Astrocyte of the hippocampus (primary cell): ENCODE measurements around the gene CEP97.
"Not testable (repeated sequence)": the region's sequence is repeated elsewhere in the genome, so short reads cannot be mapped to it uniquely, and the experiment has no call there.

Source experiments
- DNase-seq: peaks from one replicate; pipeline ENCODE4 v3.0.0; 2011; ENCODE audit warnings: low read depth, low spot score

The CEP97 gene

GRCh38 chr3:101701696-101702634, 22.4 kb upstream of the CEP97 start:
- no peak for DNase-seq

DNA sequence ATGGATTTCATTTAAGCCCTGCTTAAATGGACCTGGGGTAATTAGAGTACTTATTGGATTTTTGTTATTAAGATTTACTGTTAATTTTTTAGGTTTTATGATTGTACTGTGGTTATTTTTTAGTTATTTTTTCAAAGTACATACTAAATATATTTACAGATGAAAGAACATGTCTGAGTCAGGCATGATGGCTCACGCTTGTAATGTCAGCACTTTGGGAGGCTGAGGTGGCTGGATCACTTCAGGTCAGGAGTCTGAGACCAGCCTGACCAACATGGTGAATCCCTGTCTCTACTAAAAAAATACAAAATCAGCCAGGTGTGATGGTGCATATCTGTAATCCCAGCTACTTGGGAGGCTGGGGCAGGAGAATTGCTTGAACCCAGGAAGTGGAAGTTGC, 21.7 kb upstream of the CEP97 start:
- no peak for DNase-seq

DNA sequence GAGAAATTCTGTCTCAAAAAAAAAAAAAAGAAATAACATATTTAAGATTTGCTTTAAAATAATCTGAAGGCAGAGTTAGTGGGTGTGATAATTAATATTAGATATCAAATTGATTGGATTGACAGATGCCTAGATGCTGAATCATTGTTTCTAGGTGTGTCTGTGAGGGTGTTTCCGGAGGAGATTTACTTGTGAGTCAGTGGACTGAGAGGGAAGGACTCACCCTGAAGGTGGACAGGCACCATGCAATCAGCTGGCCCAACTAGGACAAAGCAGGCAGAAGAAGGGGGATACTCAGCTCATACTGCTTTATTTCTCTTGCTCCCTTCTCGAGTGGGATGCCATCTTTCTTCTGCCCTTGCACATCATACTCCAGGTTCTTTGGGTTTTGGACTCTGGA, 21.2 kb upstream of the CEP97 start:
- no peak for DNase-seq

GRCh38 chr3:101704639-101705038, 19.8 kb upstream of the CEP97 start:
- DNase-seq = not testable (repeated sequence)

DNA sequence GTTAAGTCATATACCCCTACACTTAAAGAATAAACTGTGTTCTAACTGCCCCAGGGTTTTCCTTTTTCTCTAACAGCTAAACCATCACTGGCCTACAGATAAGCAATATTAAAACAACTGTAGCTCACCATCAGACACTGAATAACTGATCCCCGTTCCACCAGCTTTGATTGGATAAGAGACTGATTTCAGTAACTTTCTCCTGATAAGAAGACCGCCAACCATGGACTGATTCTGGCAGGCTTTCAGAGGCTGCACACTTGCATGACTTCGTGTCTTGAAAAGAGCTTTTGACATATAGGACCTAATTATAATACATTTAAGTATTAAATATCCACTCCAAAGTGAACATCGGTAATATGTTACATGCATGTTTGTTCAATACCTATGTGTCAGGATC, 15.3 kb upstream of the CEP97 start:
- no peak for DNase-seq

DNA sequence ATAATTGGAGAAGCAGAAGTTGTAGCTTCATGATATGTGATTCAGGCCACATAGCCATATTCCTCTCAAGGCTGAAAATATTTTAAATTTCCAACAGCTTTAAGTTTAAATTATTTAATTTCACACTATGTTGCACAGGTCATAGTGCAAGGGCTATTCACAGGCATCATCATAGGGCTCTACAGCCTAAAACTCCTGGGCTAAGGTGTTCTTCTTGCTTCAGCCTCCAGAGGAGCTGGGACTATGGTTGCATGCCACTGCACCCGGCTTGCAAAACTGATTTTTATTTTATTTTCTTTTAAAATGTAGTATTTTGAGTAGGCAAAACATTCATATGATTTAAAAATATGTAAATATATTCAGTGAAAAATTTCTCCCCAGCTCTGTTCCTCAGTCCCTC, 6.0 kb upstream of the CEP97 start:
- DNase-seq = no peak

DNA sequence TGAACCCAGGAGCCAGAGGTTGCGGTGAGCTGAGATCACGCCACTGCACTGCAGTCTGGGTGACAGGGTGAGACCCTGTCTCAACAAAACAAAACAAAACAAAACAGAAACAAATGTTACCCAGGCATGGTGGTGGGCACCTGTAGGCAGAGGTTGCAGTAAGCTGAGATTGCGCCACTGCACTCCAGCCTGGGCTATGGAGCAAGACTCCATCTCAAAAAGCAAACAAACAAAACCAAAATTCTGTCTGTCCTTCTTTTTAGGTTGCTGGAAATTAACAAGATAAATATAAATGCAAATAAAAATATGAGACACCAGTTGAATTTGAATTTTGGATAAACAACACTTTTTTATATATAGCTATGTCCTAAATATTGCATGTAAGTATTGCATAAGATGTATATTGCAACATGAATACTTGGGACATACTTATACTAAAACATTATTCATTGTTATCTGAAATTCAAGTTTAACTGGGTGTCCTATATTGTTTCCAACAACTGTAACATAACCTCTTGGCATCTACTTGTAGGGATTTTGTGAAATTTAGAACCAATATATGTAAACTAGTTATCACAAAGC, 4.7 kb upstream of the CEP97 start:
- no peak for DNase-seq

- DNase-seq = peak; percentile 14
Observed at GRCh38 chr3:101720851-101721840, 3.3 kb upstream of the CEP97 start.

DNA sequence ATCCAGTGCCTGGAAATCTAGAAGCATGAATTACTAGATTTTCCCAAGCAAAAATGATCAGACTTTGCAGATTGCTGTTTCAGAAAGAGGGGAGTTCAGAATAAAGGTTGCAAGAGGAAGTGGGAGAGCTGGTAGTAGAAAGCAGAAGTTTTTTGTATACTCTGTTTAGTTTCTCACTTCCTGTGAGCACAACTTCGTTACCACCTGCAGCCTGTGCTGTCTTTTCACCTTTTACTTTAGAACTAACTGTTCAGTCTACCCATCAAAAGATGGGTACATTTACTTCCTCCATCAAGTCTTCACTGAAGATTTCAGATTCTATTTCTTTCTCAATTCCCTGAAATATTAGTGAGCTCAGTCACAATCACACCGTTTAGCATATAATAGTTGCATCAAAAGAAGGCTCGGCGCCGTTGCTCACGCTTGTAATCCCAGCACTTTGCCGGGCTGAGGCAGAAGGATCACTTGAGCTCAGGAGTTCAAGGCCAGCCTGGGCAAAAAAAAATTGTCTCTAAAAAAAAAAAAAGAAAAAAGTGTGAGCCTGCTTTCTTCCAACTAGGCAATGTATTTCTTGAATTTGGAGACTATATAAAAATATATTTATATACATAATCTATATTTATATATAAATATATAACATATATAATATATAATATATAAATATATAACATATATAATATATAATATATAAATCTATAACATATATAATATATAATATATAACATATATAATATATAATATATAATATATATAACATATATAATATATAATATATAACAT, 1.8 kb upstream of the CEP97 start:
- no peak for DNase-seq

DNA sequence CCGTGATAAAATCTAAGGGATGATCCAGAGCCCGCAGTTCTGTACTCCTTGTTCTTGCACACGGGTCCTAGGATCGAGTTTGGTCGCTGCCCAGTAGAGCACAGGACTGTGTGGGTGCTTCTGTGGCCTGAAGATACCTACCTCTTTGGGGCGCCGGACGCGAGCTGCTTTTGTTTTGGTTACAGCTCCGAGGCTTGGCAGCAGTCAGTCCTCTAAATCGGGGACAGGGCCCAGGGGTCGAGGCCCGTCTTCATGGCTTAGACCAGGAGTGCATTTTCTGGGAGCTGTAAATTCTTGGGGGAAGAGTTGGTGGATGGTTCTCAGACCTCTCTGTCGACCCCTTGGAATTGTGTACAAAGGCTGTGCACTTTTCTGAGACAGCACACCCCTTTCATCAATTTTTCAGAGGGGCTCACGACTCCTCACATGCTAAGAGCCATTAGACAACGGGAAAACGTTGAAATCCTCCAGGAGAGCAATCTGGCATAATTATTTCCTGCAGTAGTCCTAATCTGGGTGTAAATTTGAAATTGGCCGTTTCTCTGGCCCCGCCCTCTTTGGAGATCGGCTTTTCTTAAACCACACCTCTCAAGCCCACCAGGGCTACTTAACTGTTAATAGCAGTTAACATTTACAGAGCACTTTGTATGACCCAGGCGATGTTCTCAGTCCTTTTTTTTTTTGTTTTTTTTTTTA, 928 bp downstream of the CEP97 start:
- peak; percentile 37 for DNase-seq

DNA sequence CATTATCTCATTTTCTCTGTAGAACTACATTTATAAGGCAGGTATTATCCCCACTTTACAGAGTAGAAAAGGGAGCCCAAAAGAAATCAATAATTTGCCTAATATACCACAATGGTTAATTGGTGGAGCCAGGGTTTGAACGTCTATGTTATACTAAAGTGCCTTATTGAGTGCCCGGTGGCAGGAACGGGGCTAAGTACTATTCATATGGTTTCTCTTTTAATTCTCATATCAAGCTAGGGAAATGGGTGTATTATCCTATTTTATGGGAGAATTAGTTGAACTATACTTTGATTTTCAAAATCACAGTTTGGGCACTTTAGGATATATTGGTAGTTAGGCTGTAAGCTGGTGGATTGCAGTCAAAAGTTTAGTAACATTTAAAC, 1.5 kb downstream of the CEP97 start:
- no peak for DNase-seq

DNA sequence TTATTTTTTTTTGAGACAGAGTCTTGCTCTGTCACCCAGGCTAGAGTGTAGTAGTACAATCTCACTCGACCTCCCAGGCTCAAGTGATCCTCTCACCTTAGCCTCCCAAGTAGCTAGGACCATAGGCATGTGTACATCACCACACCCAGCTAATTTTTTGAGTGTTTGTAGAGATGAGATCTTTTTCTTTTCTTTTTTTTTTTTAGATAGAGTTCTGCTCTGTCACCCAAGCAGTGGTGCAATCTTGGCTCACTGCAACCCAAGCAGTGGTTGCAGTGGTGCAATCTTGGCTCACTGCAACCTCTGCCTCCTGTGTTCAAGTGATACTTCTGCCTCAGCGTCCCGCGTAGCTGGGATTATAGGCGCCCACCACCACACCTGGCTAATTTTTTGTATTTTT, 5.2 kb downstream of the CEP97 start:
- no peak for DNase-seq

GRCh38 chr3:101730839-101731238, 6.4 kb downstream of the CEP97 start:
- no peak for DNase-seq

- DNase-seq = no peak
Observed at GRCh38 chr3:101732240-101732641, 7.8 kb downstream of the CEP97 start.

DNA sequence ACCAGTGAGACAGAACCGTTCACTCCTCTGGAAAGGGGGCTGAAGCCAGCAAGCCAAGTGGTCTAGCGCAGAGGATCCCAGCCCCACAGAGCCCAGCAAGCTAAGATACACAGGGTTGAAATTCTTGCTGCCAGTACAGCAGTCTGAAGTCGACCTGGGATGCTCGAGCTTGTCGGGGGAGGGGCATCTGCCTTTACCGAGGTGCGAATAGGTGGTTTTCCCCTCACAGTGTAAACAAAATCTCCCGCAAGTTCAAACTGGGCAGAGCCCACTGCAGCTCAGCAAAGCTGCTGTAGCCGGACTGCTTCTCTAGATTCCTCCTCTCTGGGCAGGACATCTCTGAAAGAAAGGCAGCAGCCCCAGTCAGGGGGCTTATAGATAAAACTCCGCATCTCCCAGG, 11.4 kb downstream of the CEP97 start:
- DNase-seq = no peak

DNA sequence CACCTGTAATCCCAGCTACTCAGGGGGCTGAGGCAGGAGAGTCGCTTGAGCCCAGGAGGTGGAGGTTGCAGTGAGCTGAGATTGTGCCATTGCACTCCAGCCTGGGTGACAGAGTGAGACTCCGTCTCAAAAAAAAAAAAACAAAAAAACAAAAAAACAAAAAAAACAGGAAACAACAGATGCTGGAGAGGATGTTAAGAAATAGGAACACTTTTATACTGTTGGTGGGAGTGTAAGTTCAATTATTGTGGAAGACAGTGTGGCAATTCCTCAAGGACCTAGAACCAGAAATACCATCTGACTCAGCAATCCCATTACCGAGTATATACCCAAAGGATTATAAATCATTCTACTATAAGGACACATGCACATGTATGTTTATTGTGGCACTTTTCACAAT, 17.5 kb downstream of the CEP97 start:
- DNase-seq = not testable (repeated sequence)

GRCh38 chr3:101744811-101745210, 20.4 kb downstream of the CEP97 start:
- no peak for DNase-seq

DNA sequence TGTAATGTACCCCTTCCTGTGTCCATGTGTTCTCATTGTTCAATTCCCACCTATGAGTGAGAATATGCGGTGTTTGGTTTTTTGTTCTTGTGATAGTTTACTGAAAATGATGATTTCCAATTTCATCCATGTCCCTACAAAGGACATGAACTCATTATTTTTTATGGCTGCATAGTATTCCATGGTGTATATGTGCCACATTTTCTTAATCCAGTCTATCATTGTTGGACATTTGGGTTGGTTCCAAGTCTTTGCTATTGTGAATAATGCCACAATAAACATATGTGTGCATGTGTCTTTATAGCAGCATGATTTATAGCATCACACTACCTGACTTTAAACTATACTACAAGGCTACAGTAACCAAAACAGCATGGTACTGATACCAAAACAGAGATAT, 21.5 kb downstream of the CEP97 start:
- not testable (repeated sequence) for DNase-seq

DNA sequence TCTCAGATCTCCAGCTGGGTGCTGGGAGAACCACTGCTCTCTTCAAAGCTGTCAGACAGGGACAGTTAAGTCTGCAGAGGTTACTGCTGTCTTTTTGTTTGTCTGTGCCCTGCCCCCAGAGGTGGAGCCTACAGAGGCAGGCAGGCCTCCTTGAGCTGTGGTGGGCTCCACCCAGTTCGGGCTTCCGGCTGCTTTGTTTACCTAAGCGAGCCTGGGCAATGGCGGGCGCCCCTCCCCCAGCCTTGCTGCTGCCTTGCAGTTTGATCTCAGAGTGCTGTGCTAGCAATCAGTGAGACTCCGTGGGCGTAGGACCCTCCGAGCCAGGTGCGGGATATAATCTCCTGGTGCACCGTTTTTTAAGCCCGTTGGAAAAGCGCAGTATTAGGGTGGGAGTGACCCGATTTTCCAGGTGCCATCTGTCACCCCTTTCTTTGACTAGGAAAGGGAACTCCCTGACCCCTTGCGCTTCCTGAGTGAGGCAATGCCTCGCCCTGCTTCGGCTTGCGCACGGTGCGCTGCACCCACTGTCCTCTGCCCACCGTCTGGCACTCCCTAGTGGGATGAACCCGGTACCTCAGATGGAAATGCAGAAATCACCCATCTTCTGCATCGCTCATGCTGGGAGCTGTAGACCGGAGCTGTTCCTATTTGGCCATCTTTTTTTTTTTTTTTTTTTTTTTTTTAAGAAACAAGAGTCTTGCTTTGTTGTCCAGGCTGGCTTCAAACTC, 29.1 kb downstream of the CEP97 start:
- not testable (repeated sequence) for DNase-seq

- DNase-seq = no peak
Observed at GRCh38 chr3:101758224-101758623, 33.8 kb downstream of the CEP97 start.
